Subcutaneous adipose tissue (tissue), 4 donors: ENCODE data around the gene CCDC179. TPM values are rescaled to one million over a fixed set of nuclear protein-coding genes. Genes with fewer than 3 reads are reported as not detected.

Experiments used
- CTCF ChIP-seq: fragments of 450-650 bp; IDR thresholded peaks from one replicate; pipeline ENCODE4 v1.5.1; 2016; ENCODE audit warnings: low read depth, mild to moderate bottlenecking, control low read depth, antibody characterized with exemption, moderate library complexity
- total RNA-seq, 4 donors: library from RNA; depleted of rRNA; stranded (reverse); fragments of >200 nt; gene quantifications; one replicate each; pipeline ENCODE4 v1.1.0, GENCODE V29; 2016

Gene CCDC179
- total RNA-seq, 4 donors from 2014 or later, result not detected

- no peak for TF ChIP-seq CTCF
Measured at GRCh38 chr11:22879630-22880029, 19.4 kb upstream of the CCDC179 start.

GRCh38 chr11:22878604-22879003 is 18.3 kb upstream of the CCDC179 start:
- no peak for TF ChIP-seq CTCF

GRCh38 chr11:22878039-22878438 is 17.8 kb upstream of the CCDC179 start:
- no peak for TF ChIP-seq CTCF

GRCh38 chr11:22875869-22876473 is 15.7 kb upstream of the CCDC179 start:
- no peak for TF ChIP-seq CTCF

- TF ChIP-seq CTCF, result no peak
Measured at GRCh38 chr11:22869325-22869724, 9.1 kb upstream of the CCDC179 start.

- TF ChIP-seq CTCF, result no peak
Measured at GRCh38 chr11:22859756-22860155, 518 bp downstream of the CCDC179 start.

- TF ChIP-seq CTCF, result no peak
Measured at GRCh38 chr11:22851477-22851876, 8.8 kb downstream of the CCDC179 start.
